AG09309 (cell line): ENCODE results near the gene ABHD18.
"Not testable (repeated sequence)": the region's sequence is repeated elsewhere in the genome, so short reads cannot be mapped to it uniquely, and the experiment has no call there.

ENCODE experiments used
- DNase-seq: peaks from one replicate; pipeline ENCODE4 v3.0.0-alpha.2; 2010; ENCODE audit warnings: low read depth
- H3K4me3 ChIP-seq: 2 replicates; pipeline ENCODE4 v1.5.1; 2011; ENCODE audit warnings: mild to moderate bottlenecking, low read depth, low read length, moderate library complexity; ENCODE audit not compliant: control insufficient read depth
- CTCF ChIP-seq: IDR thresholded peaks from 2 replicates; pipeline ENCODE4 v1.5.1; 2011; ENCODE audit warnings: mild to moderate bottlenecking, low read depth, low read length, inconsistent platforms; ENCODE audit not compliant: insufficient read depth, control insufficient read depth; ENCODE audit errors: missing control alignments

Gene ABHD18

GRCh38 chr4:127936974-127937373, 28.2 kb upstream of the ABHD18 start:
- H3K4me3 ChIP-seq, result no peak overlapping the region
- peak; percentile 14 for DNase-seq
- no peak for TF ChIP-seq CTCF

- no peak for DNase-seq
- H3K4me3 ChIP-seq, result no peak overlapping the region
- TF ChIP-seq CTCF, result no peak
Measured at GRCh38 chr4:127957105-127957504, 8.1 kb upstream of the ABHD18 start.

- TF ChIP-seq CTCF, result no peak
- H3K4me3 ChIP-seq, result no peak overlapping the region
- DNase-seq, result no peak
Measured at GRCh38 chr4:127959794-127960193, 5.4 kb upstream of the ABHD18 start.

GRCh38 chr4:127963633-127964398, 1.4 kb upstream of the ABHD18 start:
- peak overlapping the region; percentile 37 for H3K4me3 ChIP-seq
- not testable (repeated sequence) for DNase-seq

- not testable (repeated sequence) for DNase-seq
- peak overlapping the region; percentile 89 for H3K4me3 ChIP-seq
Measured at GRCh38 chr4:127964426-127965061, 662 bp upstream of the ABHD18 start.

- no peak for TF ChIP-seq CTCF
- H3K4me3 ChIP-seq, result peak overlapping the region; percentile 89
- DNase-seq, result no peak
Measured at GRCh38 chr4:127965803-127966175, 583 bp downstream of the ABHD18 start.

GRCh38 chr4:127967141-127967775, 2.1 kb downstream of the ABHD18 start:
- no peak for TF ChIP-seq CTCF
- DNase-seq, result no peak
- no peak overlapping the region for H3K4me3 ChIP-seq
